ENCODE data around the gene RPS3. TPM values are rescaled to one million over a fixed set of nuclear protein-coding genes. Genes with fewer than 3 reads are reported as not detected.

RPS3 gene
- total RNA-seq, 1 donor from 2014 or later: 1,962 TPM

DNA sequence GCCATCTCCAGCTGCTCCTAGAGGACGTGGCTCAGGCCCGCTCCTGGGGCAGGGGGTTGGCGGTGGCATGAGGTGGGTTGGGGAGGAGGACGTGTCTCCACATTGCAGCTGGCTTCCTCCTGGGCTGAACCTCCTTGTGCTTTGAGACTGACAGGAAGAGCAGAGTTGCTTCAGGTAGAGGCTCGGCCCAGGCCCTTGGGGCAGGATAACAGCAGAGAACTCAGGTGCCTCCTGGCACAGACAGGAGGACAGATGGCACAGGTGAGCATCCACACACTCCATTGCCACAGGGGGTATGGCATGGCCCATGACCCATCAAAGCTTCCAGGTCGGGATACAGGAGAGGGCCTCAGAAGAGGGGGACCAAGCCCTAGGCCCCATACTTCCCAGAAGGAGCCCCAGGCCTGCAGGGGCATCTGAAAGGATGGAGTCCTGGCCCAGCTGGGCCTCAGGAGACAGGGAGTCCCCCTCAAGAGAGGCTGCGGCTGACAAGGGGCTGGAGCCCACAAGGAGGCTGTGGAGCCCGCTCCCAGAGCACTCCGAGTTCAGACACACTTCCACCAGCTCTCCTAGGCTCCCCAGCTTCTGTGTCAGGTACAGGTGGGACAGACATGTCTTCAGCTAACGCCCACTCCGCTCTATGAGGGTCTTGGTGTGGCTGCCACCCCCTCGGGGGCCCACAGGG is 35.7 kb downstream of the RPS3 start:
- Histone ChIP-seq H3K27me3 (peaks cover 38% of the 10 kb centered on the region), H3K79me2 (ENCODE audit: low read depth) (no peaks in the 10 kb centered on the region), H3K4me1 (peaks cover 20% of the 10 kb centered on the region), H3K27ac (no peak overlapping the region), H3K4me2 (no peak overlapping the region), H3K4me3 (no peak overlapping the region), H3F3A (ENCODE audit: low read depth) (peaks cover 25% of the 10 kb centered on the region), H3K36me3 (no peaks in the 10 kb centered on the region), H4K20me1 (ENCODE audit: low read depth) (peaks cover 16% of the 10 kb centered on the region), H2AFZ (replicated peaks) (no peak overlapping the region), H3K9me3 (ENCODE audit: low read depth) (no peaks in the 10 kb centered on the region), H3K9ac (no peak overlapping the region)
- Mint-ChIP-seq H3K27me3 (ENCODE audit: insufficient read depth, low read depth) (peaks cover 31% of the 10 kb centered on the region), H3K9me3 (peaks cover 2% of the 10 kb centered on the region), H3K36me3 (no peaks in the 10 kb centered on the region), H3K4me3 (no peak overlapping the region), H3K4me1 (peaks cover 29% of the 10 kb centered on the region), H3K27ac (no peak overlapping the region)
- TF ChIP-seq CTCF (IDR thresholded peaks at IDR 0.05) (no peak), EZH2 (IDR thresholded peaks at IDR 0.05) (no peak), EZH2phosphoT487 (IDR thresholded peaks at IDR 0.05) (no peak)
- no peak for DNase-seq (ENCODE audit: low spot score)

- TF ChIP-seq EZH2phosphoT487 (IDR thresholded peaks at IDR 0.05) (no peak), CTCF (IDR thresholded peaks at IDR 0.05) (no peak), EZH2 (IDR thresholded peaks at IDR 0.05) (no peak)
- Mint-ChIP-seq H3K4me1 (peaks cover 29% of the 10 kb centered on the region), H3K4me3 (no peak overlapping the region), H3K9me3 (peaks cover 1% of the 10 kb centered on the region), H3K27me3 (ENCODE audit: insufficient read depth, low read depth) (peaks cover 29% of the 10 kb centered on the region), H3K36me3 (no peaks in the 10 kb centered on the region), H3K27ac (peak overlapping the region; percentile 3)
- no peak overlapping the region for H3K4me2 ChIP-seq
- peaks cover 20% of the 10 kb centered on the region for H3K4me1 ChIP-seq
- H3K36me3 ChIP-seq: no peaks in the 10 kb centered on the region
- H3K27ac ChIP-seq: no peak overlapping the region
- peaks cover 32% of the 10 kb centered on the region for H3K27me3 ChIP-seq
- no peak overlapping the region for H3K4me3 ChIP-seq
- no peak overlapping the region for H3K9ac ChIP-seq
- H3K79me2 ChIP-seq (ENCODE audit: low read depth): no peaks in the 10 kb centered on the region
- peaks cover 22% of the 10 kb centered on the region for H3F3A ChIP-seq (ENCODE audit: low read depth)
- H3K9me3 ChIP-seq (ENCODE audit: low read depth): no peaks in the 10 kb centered on the region
- DNase-seq (ENCODE audit: low spot score): no peak
- no peak overlapping the region for H2AFZ ChIP-seq (replicated peaks)
- peaks cover 16% of the 10 kb centered on the region for H4K20me1 ChIP-seq (ENCODE audit: low read depth)
Observed at GRCh38 chr11:75435571-75435925, 36.2 kb downstream of the RPS3 start.

DNA sequence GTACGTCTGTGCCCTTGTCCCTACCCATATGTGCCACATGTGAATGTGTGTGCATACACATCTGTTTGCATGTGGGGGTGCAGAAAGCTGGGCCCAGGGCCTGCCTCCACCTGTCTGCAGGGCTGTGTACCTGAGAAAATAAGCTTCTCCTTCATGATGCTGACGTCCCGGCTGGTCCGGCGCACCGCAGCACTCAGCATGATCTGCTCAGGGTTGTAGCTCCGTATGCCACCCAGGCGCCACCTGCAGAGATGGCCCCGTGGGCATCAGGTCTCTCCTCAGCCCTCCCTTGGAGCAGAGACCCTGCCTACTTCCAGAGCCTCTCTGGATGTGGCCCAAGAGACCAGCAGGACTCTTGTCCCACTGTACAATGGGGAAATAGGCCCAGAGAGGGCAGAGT is 37.5 kb downstream of the RPS3 start:
- Histone ChIP-seq H3K27me3 (peaks cover 20% of the 10 kb centered on the region), H3F3A (ENCODE audit: low read depth) (peaks cover 9% of the 10 kb centered on the region), H3K4me2 (no peak overlapping the region), H3K36me3 (no peaks in the 10 kb centered on the region), H3K4me1 (peaks cover 17% of the 10 kb centered on the region), H3K9me3 (ENCODE audit: low read depth) (no peaks in the 10 kb centered on the region), H3K4me3 (no peak overlapping the region), H3K9ac (no peak overlapping the region), H3K79me2 (ENCODE audit: low read depth) (no peaks in the 10 kb centered on the region), H3K27ac (no peak overlapping the region), H2AFZ (replicated peaks) (no peak overlapping the region), H4K20me1 (ENCODE audit: low read depth) (peaks cover 3% of the 10 kb centered on the region)
- Mint-ChIP-seq H3K9me3 (no peaks in the 10 kb centered on the region), H3K4me1 (peaks cover 23% of the 10 kb centered on the region), H3K27me3 (ENCODE audit: insufficient read depth, low read depth) (peaks cover 18% of the 10 kb centered on the region), H3K36me3 (no peaks in the 10 kb centered on the region), H3K27ac (no peak overlapping the region), H3K4me3 (no peak overlapping the region)
- TF ChIP-seq EZH2 (IDR thresholded peaks at IDR 0.05) (no peak), EZH2phosphoT487 (IDR thresholded peaks at IDR 0.05) (no peak), CTCF (IDR thresholded peaks at IDR 0.05) (no peak)
- DNase-seq (ENCODE audit: low spot score): no peak

Data from neural progenitor cell (in vitro differentiated cells).